Muscle layer of colon (tissue), 2 donors: ENCODE measurements around the gene DIP2C.

Source experiments
- H3K27ac ChIP-seq: one replicate; pipeline ENCODE4 v1.7.0; 2013; ENCODE audit warnings: low read depth, mild to moderate bottlenecking, low read length, moderate library complexity
- H3K27me3 ChIP-seq, 2 donors: one replicate each; pipeline ENCODE4 v1.7.0; 2013; ENCODE audit warnings: low read length in 2 of 2, mild to moderate bottlenecking in 2 of 2; ENCODE audit not compliant: insufficient read depth in 2 of 2, control insufficient read depth in 1 of 2
- H3K36me3 ChIP-seq: one replicate; pipeline ENCODE4 v1.7.0; 2013; ENCODE audit warnings: mild to moderate bottlenecking, low read length; ENCODE audit not compliant: insufficient read depth
- H3K4me1 ChIP-seq: one replicate; pipeline ENCODE4 v1.7.0; 2013; ENCODE audit warnings: mild to moderate bottlenecking, low read length; ENCODE audit not compliant: insufficient read depth
- H3K4me3 ChIP-seq, 2 donors: one replicate each; pipeline ENCODE4 v1.7.0; 2013; ENCODE audit warnings: low read length in 2 of 2, low read depth in 1 of 2, mild to moderate bottlenecking in 1 of 2, moderate library complexity in 1 of 2
- H3K9ac ChIP-seq: one replicate; pipeline ENCODE4 v1.7.0; 2013; ENCODE audit warnings: low read length
- H3K9me3 ChIP-seq: one replicate; pipeline ENCODE4 v1.7.0; 2013; ENCODE audit warnings: mild to moderate bottlenecking, low read length
- donor health status: abdominal sarcoma.
- donor health status: Adenocarcinoma of cecum.

DIP2C gene

GRCh38 chr10:478471-479245, 210.8 kb downstream of the DIP2C start:
- no peak overlapping the region for H3K4me3 ChIP-seq
- no peak overlapping the region for H3K27ac ChIP-seq
- H3K27me3 ChIP-seq, result no peaks in the 10 kb centered on the region
- peaks cover 10% of the 10 kb centered on the region for H3K36me3 ChIP-seq
- H3K9ac ChIP-seq, result no peak overlapping the region
- peaks cover 47% of the 10 kb centered on the region for H3K4me1 ChIP-seq
- no peaks in the 10 kb centered on the region for H3K9me3 ChIP-seq

- H3K4me1 ChIP-seq, result peaks cover 36% of the 10 kb centered on the region
- no peak overlapping the region for H3K4me3 ChIP-seq
- no peak overlapping the region for H3K9ac ChIP-seq
- H3K27ac ChIP-seq, result no peak overlapping the region
- no peaks in the 10 kb centered on the region for H3K9me3 ChIP-seq
- H3K27me3 ChIP-seq, result no peaks in the 10 kb centered on the region
- H3K36me3 ChIP-seq, result peaks cover 7% of the 10 kb centered on the region
Observed at GRCh38 chr10:477620-478019, 211.8 kb downstream of the DIP2C start.

GRCh38 chr10:476455-476780, 213.1 kb downstream of the DIP2C start:
- no peak overlapping the region for H3K27ac ChIP-seq

GRCh38 chr10:475709-476454, 213.6 kb downstream of the DIP2C start:
- Histone ChIP-seq H3K27ac (no peak overlapping the region), H3K27me3 (no peaks in the 10 kb centered on the region), H3K36me3 (peaks cover 13% of the 10 kb centered on the region), H3K9me3 (no peaks in the 10 kb centered on the region), H3K4me1 (peaks cover 20% of the 10 kb centered on the region), H3K4me3 (no peak overlapping the region), H3K9ac (no peak overlapping the region)

More at GRCh38 chr10:476455-476780, 213.1 kb downstream of the DIP2C start:
- no peaks in the 10 kb centered on the region for H3K27me3 ChIP-seq
- no peak overlapping the region for H3K9ac ChIP-seq
- peaks cover 26% of the 10 kb centered on the region for H3K4me1 ChIP-seq
- no peaks in the 10 kb centered on the region for H3K9me3 ChIP-seq
- peaks cover 7% of the 10 kb centered on the region for H3K36me3 ChIP-seq
- no peak overlapping the region for H3K4me3 ChIP-seq

- peaks cover 16% of the 10 kb centered on the region for H3K36me3 ChIP-seq
- no peak overlapping the region for H3K4me3 ChIP-seq
- H3K27ac ChIP-seq, result no peak overlapping the region
- H3K27me3 ChIP-seq, result no peaks in the 10 kb centered on the region
- H3K4me1 ChIP-seq, result peaks cover 14% of the 10 kb centered on the region
- H3K9me3 ChIP-seq, result no peaks in the 10 kb centered on the region
- no peak overlapping the region for H3K9ac ChIP-seq
Observed at GRCh38 chr10:474946-475345, 214.5 kb downstream of the DIP2C start.

- Histone ChIP-seq H3K27me3 (no peaks in the 10 kb centered on the region), H3K9ac (no peak overlapping the region), H3K9me3 (no peaks in the 10 kb centered on the region), H3K27ac (no peak overlapping the region), H3K36me3 (peaks cover 19% of the 10 kb centered on the region), H3K4me1 (peaks cover 14% of the 10 kb centered on the region), H3K4me3 (no peak overlapping the region)
Observed at GRCh38 chr10:474406-474805, 215.1 kb downstream of the DIP2C start.

- Histone ChIP-seq H3K27me3 (no peaks in the 10 kb centered on the region), H3K36me3 (peaks cover 19% of the 10 kb centered on the region), H3K4me1 (peaks cover 4% of the 10 kb centered on the region), H3K4me3 (no peak overlapping the region), H3K9ac (no peak overlapping the region), H3K9me3 (no peaks in the 10 kb centered on the region), H3K27ac (no peak overlapping the region)
Observed at GRCh38 chr10:472241-472910, 217.1 kb downstream of the DIP2C start.

GRCh38 chr10:470339-471003, 219.0 kb downstream of the DIP2C start:
- no peaks in the 10 kb centered on the region for H3K27me3 ChIP-seq
- no peak overlapping the region for H3K4me3 ChIP-seq
- H3K9me3 ChIP-seq, result no peaks in the 10 kb centered on the region
- H3K27ac ChIP-seq, result no peak overlapping the region
- H3K9ac ChIP-seq, result no peak overlapping the region
- H3K36me3 ChIP-seq, result peaks cover 19% of the 10 kb centered on the region
- no peaks in the 10 kb centered on the region for H3K4me1 ChIP-seq

- no peaks in the 10 kb centered on the region for H3K4me1 ChIP-seq
- no peaks in the 10 kb centered on the region for H3K27me3 ChIP-seq
- H3K4me3 ChIP-seq, result no peak overlapping the region
- H3K36me3 ChIP-seq, result peaks cover 19% of the 10 kb centered on the region
- no peak overlapping the region for H3K9ac ChIP-seq
- no peaks in the 10 kb centered on the region for H3K9me3 ChIP-seq
- H3K27ac ChIP-seq, result no peak overlapping the region
Observed at GRCh38 chr10:469947-470338, 219.5 kb downstream of the DIP2C start.

- no peaks in the 10 kb centered on the region for H3K27me3 ChIP-seq
- no peaks in the 10 kb centered on the region for H3K9me3 ChIP-seq
- H3K9ac ChIP-seq, result no peak overlapping the region
- peaks cover 37% of the 10 kb centered on the region for H3K4me1 ChIP-seq
- no peak overlapping the region for H3K27ac ChIP-seq
- no peak overlapping the region for H3K4me3 ChIP-seq
- H3K36me3 ChIP-seq, result no peaks in the 10 kb centered on the region
Observed at GRCh38 chr10:459743-460142, 229.7 kb downstream of the DIP2C start.

GRCh38 chr10:458421-458851, 231.0 kb downstream of the DIP2C start:
- Histone ChIP-seq H3K4me3 (no peak overlapping the region), H3K4me1 (peaks cover 50% of the 10 kb centered on the region), H3K27me3 (no peaks in the 10 kb centered on the region), H3K9me3 (no peaks in the 10 kb centered on the region), H3K9ac (no peak overlapping the region), H3K36me3 (no peaks in the 10 kb centered on the region), H3K27ac (peak overlapping the region; percentile 88)
